Globus pallidus (tissue), 1 donor: ENCODE measurements around the gene KRTAP4-4.
"Not testable (repeated sequence)": the region's sequence is repeated elsewhere in the genome, so short reads cannot be mapped to it uniquely, and the experiment has no call there.

ENCODE experiments used
- DNase-seq: peaks from one replicate; pipeline ENCODE4 v3.0.0-alpha.2; 2015; ENCODE audit warnings: low spot score

The KRTAP4-4 gene

GRCh38 chr17:41148971-41149651, 11.4 kb downstream of the KRTAP4-4 start:
- not testable (repeated sequence) for DNase-seq

- no peak for DNase-seq
Measured at GRCh38 chr17:41147531-41148204, 12.9 kb downstream of the KRTAP4-4 start.

- DNase-seq, result no peak
Measured at GRCh38 chr17:41145261-41145660, 15.3 kb downstream of the KRTAP4-4 start.

- no peak for DNase-seq
Measured at GRCh38 chr17:41144846-41145245, 15.7 kb downstream of the KRTAP4-4 start.

- DNase-seq, result no peak
Measured at GRCh38 chr17:41141361-41141760, 19.2 kb downstream of the KRTAP4-4 start.

- DNase-seq, result no peak
Measured at GRCh38 chr17:41140360-41141131, 20.0 kb downstream of the KRTAP4-4 start, which contains the start of gene KRTAP4-6. Gene KRTAP4-6, minus strand, starts transcription at chr17:41140544. Its CDS starts 57 bp downstream, at chr17:41140487.

GRCh38 chr17:41139865-41140264, 20.7 kb downstream of the KRTAP4-4 start:
- DNase-seq, result not testable (repeated sequence)

GRCh38 chr17:41133880-41134735, 26.4 kb downstream of the KRTAP4-4 start:
- no peak for DNase-seq

- DNase-seq, result no peak
Measured at GRCh38 chr17:41131979-41132378, 28.6 kb downstream of the KRTAP4-4 start.

- DNase-seq, result no peak
Measured at GRCh38 chr17:41127371-41127770, 33.2 kb downstream of the KRTAP4-4 start.

GRCh38 chr17:41126412-41126811, 34.1 kb downstream of the KRTAP4-4 start:
- no peak for DNase-seq

- no peak for DNase-seq
Measured at GRCh38 chr17:41125064-41125463, 35.5 kb downstream of the KRTAP4-4 start.

GRCh38 chr17:41123991-41124371, 36.6 kb downstream of the KRTAP4-4 start, which contains the start of gene KRTAP4-12:
Gene KRTAP4-12, minus strand, starts transcription at chr17:41124182. Its CDS starts 60 bp downstream, at chr17:41124122.
- not testable (repeated sequence) for DNase-seq

- not testable (repeated sequence) for DNase-seq
Measured at GRCh38 chr17:41123292-41123990, 37.1 kb downstream of the KRTAP4-4 start.

GRCh38 chr17:41121742-41122141, 38.8 kb downstream of the KRTAP4-4 start:
- no peak for DNase-seq

- peak; percentile 3 for DNase-seq
Measured at GRCh38 chr17:41119696-41120690, 40.6 kb downstream of the KRTAP4-4 start.

GRCh38 chr17:41118721-41119120, 41.8 kb downstream of the KRTAP4-4 start:
- no peak for DNase-seq

GRCh38 chr17:41117846-41118386, 42.6 kb downstream of the KRTAP4-4 start, which contains the start of gene KRTAP4-11:
Gene KRTAP4-11, minus strand, starts transcription at chr17:41118373. Its CDS starts 58 bp downstream, at chr17:41118315.
- not testable (repeated sequence) for DNase-seq

- no peak for DNase-seq
Measured at GRCh38 chr17:41116297-41116696, 44.3 kb downstream of the KRTAP4-4 start.
